Epithelial cell of esophagus (primary cell): Measurements from ENCODE around the gene RASL12.

Source experiments
- DNase-seq: peaks from one replicate; pipeline ENCODE4 v3.0.0; 2010; ENCODE audit warnings: low read depth
- H3K4me3 ChIP-seq: 2 replicates; pipeline ENCODE4 v1.5.1; 2011; ENCODE audit warnings: mild to moderate bottlenecking, low read length, control low read depth
- TF ChIP-seq, protein P1 (sequence below): IDR thresholded peaks from 2 replicates; pipeline ENCODE4 v1.5.1; 2011; ENCODE audit warnings: low read depth, mild to moderate bottlenecking, low read length, control low read depth, inconsistent platforms; ENCODE audit not compliant: insufficient read depth; ENCODE audit errors: missing control alignments

Gene RASL12

DNA sequence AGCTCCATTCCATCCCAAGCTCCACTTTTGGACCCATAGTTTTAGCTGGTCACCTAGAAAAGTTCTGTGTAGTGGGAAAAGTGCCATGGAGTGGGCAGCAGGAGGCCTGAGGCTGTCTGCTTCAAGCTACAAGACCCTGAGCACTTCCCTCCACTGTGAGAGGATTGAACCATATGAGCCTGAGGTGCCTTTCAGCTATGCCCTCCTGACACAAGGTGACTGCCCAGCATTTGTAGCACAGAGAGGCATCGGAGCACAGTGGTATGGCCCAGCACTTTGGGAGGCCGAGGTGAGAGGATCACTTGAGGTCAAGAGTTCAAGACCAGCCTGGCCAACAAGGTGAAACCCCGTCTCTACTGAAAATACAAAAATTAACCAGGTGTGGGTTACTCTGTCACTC is 4.8 kb upstream of the RASL12 start:
- DNase-seq, result no peak
- TF ChIP-seq, protein P1, sequence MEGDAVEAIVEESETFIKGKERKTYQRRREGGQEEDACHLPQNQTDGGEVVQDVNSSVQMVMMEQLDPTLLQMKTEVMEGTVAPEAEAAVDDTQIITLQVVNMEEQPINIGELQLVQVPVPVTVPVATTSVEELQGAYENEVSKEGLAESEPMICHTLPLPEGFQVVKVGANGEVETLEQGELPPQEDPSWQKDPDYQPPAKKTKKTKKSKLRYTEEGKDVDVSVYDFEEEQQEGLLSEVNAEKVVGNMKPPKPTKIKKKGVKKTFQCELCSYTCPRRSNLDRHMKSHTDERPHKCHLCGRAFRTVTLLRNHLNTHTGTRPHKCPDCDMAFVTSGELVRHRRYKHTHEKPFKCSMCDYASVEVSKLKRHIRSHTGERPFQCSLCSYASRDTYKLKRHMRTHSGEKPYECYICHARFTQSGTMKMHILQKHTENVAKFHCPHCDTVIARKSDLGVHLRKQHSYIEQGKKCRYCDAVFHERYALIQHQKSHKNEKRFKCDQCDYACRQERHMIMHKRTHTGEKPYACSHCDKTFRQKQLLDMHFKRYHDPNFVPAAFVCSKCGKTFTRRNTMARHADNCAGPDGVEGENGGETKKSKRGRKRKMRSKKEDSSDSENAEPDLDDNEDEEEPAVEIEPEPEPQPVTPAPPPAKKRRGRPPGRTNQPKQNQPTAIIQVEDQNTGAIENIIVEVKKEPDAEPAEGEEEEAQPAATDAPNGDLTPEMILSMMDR, result no peak

DNA sequence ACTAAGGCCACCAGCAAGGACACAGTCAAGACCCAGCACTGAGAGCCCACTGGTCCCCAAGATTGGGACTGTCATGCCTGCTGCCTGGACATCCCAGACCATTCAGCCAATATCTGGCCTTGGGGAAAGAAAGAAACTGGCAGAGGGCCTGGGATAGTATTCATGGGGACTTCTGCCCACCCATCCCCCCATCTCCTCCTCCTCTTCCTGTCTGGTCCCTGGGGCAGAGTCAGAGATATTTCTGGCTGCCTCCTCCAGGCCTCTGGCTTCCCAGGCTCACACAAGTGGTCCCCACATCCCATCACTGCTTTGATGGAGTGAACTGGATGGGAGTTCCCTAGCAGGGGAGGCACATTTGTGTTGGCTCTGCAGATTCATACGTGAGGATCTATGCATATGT is 4.2 kb upstream of the RASL12 start:
- H3K4me3 ChIP-seq, result no peak overlapping the region
- TF ChIP-seq, protein P1, result no peak
- DNase-seq, result no peak

More for the DNA sequence above, 4.8 kb upstream of the RASL12 start:
- H3K4me3 ChIP-seq, result no peak overlapping the region

DNA sequence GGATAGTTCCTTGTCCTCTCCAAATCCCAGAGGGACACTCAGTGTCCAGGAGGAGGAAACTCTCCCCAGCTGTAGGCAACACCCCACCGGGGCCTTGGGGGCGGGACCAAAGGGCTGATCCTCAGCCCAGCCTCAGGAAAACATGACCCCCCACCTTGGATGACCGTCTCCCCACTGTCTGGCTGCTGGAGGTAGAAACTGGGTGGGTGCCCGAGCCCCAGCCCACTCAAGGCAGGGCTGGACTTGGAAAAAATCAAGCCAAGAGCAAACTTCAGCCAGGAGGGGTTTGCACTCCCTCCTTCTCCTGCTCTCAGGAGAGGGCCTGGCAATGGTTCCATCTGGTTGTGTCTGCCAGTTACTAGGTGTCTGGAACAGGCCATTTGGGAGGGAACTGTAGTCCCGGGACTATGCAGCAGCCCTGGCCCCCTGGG is 3.6 kb upstream of the RASL12 start:
- H3K4me3 ChIP-seq, result no peak overlapping the region
- DNase-seq, result no peak
- TF ChIP-seq, protein P1, result no peak

- H3K4me3 ChIP-seq, result no peak overlapping the region
- TF ChIP-seq, protein P1, result no peak
- DNase-seq, result no peak
These were observed 2.2 kb upstream of the RASL12 start for GRCh38 chr15:65069779-65070546.

- TF ChIP-seq, protein P1, result no peak
- no peak for DNase-seq
- no peak overlapping the region for H3K4me3 ChIP-seq
These were observed 1.4 kb upstream of the RASL12 start for GRCh38 chr15:65069179-65069578.

DNA sequence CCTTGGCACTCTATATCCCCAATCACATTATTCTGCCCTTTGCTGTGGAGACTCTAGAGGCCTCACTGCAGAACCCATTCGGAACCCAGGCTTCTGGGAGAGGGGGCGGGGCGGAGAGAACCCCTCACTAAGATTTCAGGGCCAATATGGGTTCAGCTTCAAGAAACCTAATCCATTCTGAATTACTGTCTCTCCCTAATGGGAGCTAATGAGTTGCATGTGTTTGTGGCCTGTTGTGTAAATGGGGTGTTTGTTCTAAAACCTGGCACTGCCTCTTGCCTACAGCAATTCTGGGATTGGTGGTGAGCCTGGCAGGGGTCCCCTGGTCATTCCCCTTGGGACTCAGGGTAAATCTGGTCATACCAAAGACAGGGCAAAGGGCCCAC is 605 bp upstream of the RASL12 start:
- DNase-seq, result no peak
- H3K4me3 ChIP-seq, result no peak overlapping the region
- TF ChIP-seq, protein P1, result no peak

GRCh38 chr15:65067317-65067644 is 510 bp downstream of the RASL12 start:
- TF ChIP-seq, protein P1, result no peak
- DNase-seq, result no peak
- H3K4me3 ChIP-seq, result no peak overlapping the region
